ENCODE measurements around the gene NLRP6. TPM values are rescaled to one million over a fixed set of nuclear protein-coding genes. Genes with fewer than 3 reads are reported as not detected.

NLRP6 gene
- polyA plus RNA-seq, 4 donors = 42.2 to 81.5 (median 58.7) TPM

DNA sequence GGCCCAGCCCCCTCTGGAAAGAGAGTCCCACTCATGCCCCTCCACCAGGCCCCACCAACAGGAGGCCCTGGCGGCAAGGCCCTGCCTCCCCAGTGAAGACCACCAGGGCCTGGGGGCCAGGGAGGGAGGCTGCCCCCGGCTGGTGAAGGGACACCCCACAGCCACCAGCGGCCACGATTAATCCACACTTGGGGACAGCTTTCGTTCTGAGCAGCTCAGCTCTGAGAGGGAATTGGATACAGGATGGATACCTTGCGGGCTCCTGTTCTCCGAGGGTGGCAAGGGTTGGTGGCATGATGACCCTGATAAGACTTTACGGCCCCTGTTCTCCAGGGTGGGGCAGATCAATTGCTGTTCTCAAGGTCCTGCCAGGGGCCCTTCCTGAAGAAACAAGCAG lies 6.9 kb upstream of the NLRP6 start:
- Histone ChIP-seq H3K4me3 (ENCODE audit: low read depth in 1 of 3, low read length in 3 of 3) (no peak overlapping the region), H3K27me3 (ENCODE audit: control insufficient read depth in 3 of 3, insufficient read depth in 3 of 3, low read length in 3 of 3) (no peaks in the 10 kb centered on the region), H3K27ac (ENCODE audit: low read depth in 1 of 3, low read length in 2 of 3) (peak overlapping the region; percentile 93 to 96 (median 96)), H3K9me3 (ENCODE audit: control insufficient read depth in 2 of 2, insufficient read depth in 1 of 2, low read depth in 1 of 2, low read length in 1 of 2) (no peaks in the 10 kb centered on the region), H3K36me3 (ENCODE audit: control insufficient read depth in 3 of 3, insufficient read depth in 2 of 3, low read depth in 1 of 3, low read length in 3 of 3) (peaks cover 0 to 2% (median 0%) of the 10 kb centered on the region in 3 donors), H3K4me1 (ENCODE audit: control insufficient read depth in 3 of 3, insufficient read depth in 2 of 3, low read depth in 1 of 3, low read length in 2 of 3) (peaks cover 3 to 29% (median 4%) of the 10 kb centered on the region in 3 donors)
- WGBS, 3 donors = 19 to 54% (median 32%) methylated on average over 8 of the region's 8 CpGs
- peak; percentile 75 to 96 for DNase-seq
- FAIRE-seq = no peak

DNA sequence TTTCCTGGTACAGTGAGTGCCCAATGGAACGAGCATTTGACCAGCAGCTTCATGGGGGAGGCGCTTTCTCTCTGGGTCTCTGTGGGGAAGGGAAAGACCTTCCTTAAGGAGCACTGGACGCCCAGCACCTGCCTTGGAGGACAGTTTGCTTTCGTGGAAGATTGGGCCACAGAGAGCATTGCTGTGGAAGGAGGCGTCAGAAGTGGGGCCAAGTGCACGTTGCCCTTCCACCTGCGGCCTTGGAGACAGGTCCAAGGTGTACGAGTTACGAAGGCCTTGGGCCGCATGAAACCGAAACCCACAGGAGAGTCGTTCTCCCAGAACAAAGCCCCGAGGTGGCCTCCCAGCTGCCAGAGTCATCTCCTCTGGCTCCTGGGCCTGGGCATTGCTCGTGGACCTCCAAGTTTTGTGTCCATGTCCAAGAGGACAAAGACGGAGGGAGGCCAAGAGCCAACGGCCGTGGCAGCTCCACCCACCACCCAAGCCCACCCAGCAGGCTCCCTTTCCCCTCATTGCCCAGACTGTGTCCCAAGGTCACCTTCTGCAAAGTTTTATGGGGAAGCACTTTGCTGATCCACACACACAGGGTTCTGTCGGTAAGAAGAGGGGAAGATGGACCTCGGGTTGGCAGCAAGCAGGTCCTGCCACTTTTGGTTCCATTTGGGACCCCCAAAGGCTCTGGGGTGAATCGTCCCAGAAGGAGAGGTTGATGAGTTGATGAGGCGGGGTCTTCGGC lies 5.8 kb upstream of the NLRP6 start:
- peak; percentile 89 to 97 for DNase-seq
- Histone ChIP-seq H3K4me1 (ENCODE audit: control insufficient read depth in 3 of 3, insufficient read depth in 2 of 3, low read depth in 1 of 3, low read length in 2 of 3) (peaks cover 3 to 32% (median 4%) of the 10 kb centered on the region in 3 donors), H3K27me3 (ENCODE audit: control insufficient read depth in 3 of 3, insufficient read depth in 3 of 3, low read length in 3 of 3) (no peaks in the 10 kb centered on the region), H3K36me3 (ENCODE audit: control insufficient read depth in 3 of 3, insufficient read depth in 2 of 3, low read depth in 1 of 3, low read length in 3 of 3) (peaks cover 0 to 2% (median 0%) of the 10 kb centered on the region in 3 donors), H3K4me3 (ENCODE audit: low read depth in 1 of 3, low read length in 3 of 3) (peak overlapping the region in 1 of 3 donors; percentile 24), H3K9me3 (ENCODE audit: control insufficient read depth in 2 of 2, insufficient read depth in 1 of 2, low read depth in 1 of 2, low read length in 1 of 2) (no peaks in the 10 kb centered on the region), H3K27ac (ENCODE audit: low read depth in 1 of 3, low read length in 2 of 3) (peak overlapping the region; percentile 93 to 96 (median 96))
- 20 to 68% (median 56%) methylated on average over 22 of the region's 22 CpGs for WGBS, 3 donors
- FAIRE-seq = no peak

GRCh38 chr11:272931-273198 lies 5.3 kb upstream of the NLRP6 start:
- Histone ChIP-seq H3K27me3 (ENCODE audit: control insufficient read depth in 3 of 3, insufficient read depth in 3 of 3, low read length in 3 of 3) (no peaks in the 10 kb centered on the region), H3K4me3 (ENCODE audit: low read depth in 1 of 3, low read length in 3 of 3) (no peak overlapping the region), H3K27ac (ENCODE audit: low read depth in 1 of 3, low read length in 2 of 3) (peak overlapping the region; percentile 93 to 96 (median 96)), H3K4me1 (ENCODE audit: control insufficient read depth in 3 of 3, insufficient read depth in 2 of 3, low read depth in 1 of 3, low read length in 2 of 3) (peaks cover 3 to 37% (median 4%) of the 10 kb centered on the region in 3 donors), H3K9me3 (ENCODE audit: control insufficient read depth in 2 of 2, insufficient read depth in 1 of 2, low read depth in 1 of 2, low read length in 1 of 2) (no peaks in the 10 kb centered on the region), H3K36me3 (ENCODE audit: control insufficient read depth in 3 of 3, insufficient read depth in 2 of 3, low read depth in 1 of 3, low read length in 3 of 3) (peaks cover 0 to 2% (median 0%) of the 10 kb centered on the region in 3 donors)
- DNase-seq (no peak), FAIRE-seq (no peak)
- 74 to 83% (median 76%) methylated on average over 6 of the region's 6 CpGs for WGBS, 3 donors

GRCh38 chr11:276219-276618 lies 2.0 kb upstream of the NLRP6 start:
- Histone ChIP-seq H3K9me3 (ENCODE audit: control insufficient read depth in 2 of 2, insufficient read depth in 1 of 2, low read depth in 1 of 2, low read length in 1 of 2) (no peaks in the 10 kb centered on the region), H3K36me3 (ENCODE audit: control insufficient read depth in 3 of 3, insufficient read depth in 2 of 3, low read depth in 1 of 3, low read length in 3 of 3) (peaks cover 0 to 10% (median 5%) of the 10 kb centered on the region in 3 donors), H3K27me3 (ENCODE audit: control insufficient read depth in 3 of 3, insufficient read depth in 3 of 3, low read length in 3 of 3) (peaks cover 0 to 9% (median 2%) of the 10 kb centered on the region in 3 donors), H3K27ac (ENCODE audit: low read depth in 1 of 3, low read length in 2 of 3) (peak overlapping the region in 1 of 3 donors; percentile 96), H3K4me3 (ENCODE audit: low read depth in 1 of 3, low read length in 3 of 3) (no peak overlapping the region), H3K4me1 (ENCODE audit: control insufficient read depth in 3 of 3, insufficient read depth in 2 of 3, low read depth in 1 of 3, low read length in 2 of 3) (peaks cover 0 to 37% (median 0%) of the 10 kb centered on the region in 3 donors)
- DNase-seq (peak in 1 of 2 donors; percentile 1), FAIRE-seq (no peak)

DNA sequence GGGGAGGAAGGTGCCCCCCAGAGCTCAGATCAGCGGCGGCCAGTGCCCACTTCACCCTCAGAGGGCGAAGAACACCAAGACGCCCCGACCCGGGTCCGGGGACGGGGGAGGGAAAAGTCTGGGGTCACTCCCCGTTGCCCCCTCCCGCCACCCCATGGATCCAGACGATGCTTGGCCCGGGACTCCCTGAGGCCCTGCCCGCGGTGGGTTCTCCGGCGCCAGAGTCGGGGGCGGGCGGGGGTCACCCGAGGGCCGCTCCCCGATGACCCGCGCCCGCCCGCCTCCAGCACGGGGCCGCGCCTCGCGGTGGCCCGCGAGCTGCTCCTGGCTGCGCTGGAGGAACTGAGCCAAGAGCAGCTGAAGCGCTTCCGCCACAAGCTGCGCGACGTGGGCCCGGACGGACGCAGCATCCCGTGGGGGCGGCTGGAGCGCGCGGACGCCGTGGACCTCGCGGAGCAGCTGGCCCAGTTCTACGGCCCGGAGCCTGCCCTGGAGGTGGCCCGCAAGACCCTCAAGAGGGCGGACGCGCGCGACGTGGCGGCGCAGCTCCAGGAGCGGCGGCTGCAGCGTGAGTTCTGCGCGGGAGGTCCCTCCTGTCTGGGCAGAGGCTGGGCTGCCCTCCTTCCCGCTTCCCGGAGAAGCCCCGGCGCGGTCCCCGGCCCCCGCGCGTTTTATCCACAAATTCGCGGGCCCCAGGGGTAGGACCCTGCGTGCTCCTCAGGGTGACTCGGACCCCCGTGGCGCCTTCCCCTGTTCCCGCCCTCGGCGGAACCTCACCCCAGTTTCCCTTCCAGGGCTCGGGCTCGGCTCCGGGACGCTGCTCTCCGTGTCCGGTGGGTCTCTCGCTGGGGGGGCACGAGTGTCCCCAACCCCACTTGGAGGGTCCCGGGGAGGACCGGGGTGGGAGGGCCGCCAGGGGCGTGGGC lies 1.1 kb downstream of the NLRP6 start:
- WGBS, 3 donors = 3 to 12% (median 8%) methylated on average over 62 to 97 of the region's 97 CpGs
- Histone ChIP-seq H3K27me3 (ENCODE audit: control insufficient read depth in 3 of 3, insufficient read depth in 3 of 3, low read length in 3 of 3) (peaks cover 0 to 25% (median 14%) of the 10 kb centered on the region in 3 donors), H3K9me3 (ENCODE audit: control insufficient read depth in 2 of 2, insufficient read depth in 1 of 2, low read depth in 1 of 2, low read length in 1 of 2) (no peaks in the 10 kb centered on the region), H3K36me3 (ENCODE audit: control insufficient read depth in 3 of 3, insufficient read depth in 2 of 3, low read depth in 1 of 3, low read length in 3 of 3) (peaks cover 0 to 39% (median 19%) of the 10 kb centered on the region in 3 donors), H3K4me1 (ENCODE audit: control insufficient read depth in 3 of 3, insufficient read depth in 2 of 3, low read depth in 1 of 3, low read length in 2 of 3) (peaks cover 0 to 37% (median 1%) of the 10 kb centered on the region in 3 donors), H3K27ac (ENCODE audit: low read depth in 1 of 3, low read length in 2 of 3) (peak overlapping the region; percentile 94 to 97 (median 96)), H3K4me3 (ENCODE audit: low read depth in 1 of 3, low read length in 3 of 3) (peak overlapping the region; percentile 28 to 91 (median 64))
- DNase-seq (peak; percentile 29 to 62), FAIRE-seq (no peak)

DNA sequence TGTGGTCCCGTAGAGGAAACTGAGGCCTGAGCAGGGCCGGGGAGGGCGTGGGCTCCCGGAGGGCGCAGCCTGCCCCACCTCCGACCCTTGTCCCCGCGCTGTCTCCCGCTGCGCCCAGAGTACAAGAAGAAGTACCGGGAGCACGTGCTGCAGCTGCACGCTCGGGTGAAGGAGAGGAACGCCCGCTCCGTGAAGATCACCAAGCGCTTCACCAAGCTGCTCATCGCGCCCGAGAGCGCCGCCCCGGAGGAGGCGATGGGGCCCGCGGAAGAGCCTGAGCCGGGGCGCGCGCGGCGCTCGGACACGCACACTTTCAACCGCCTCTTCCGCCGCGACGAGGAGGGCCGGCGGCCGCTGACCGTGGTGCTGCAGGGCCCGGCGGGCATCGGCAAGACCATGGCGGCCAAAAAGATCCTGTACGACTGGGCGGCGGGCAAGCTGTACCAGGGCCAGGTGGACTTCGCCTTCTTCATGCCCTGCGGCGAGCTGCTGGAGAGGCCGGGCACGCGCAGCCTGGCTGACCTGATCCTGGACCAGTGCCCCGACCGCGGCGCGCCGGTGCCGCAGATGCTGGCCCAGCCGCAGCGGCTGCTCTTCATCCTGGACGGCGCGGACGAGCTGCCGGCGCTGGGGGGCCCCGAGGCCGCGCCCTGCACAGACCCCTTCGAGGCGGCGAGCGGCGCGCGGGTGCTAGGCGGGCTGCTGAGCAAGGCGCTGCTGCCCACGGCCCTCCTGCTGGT lies 1.9 kb downstream of the NLRP6 start:
- peaks cover 0 to 37% (median 1%) of the 10 kb centered on the region in 3 donors for H3K4me1 ChIP-seq (ENCODE audit: control insufficient read depth in 3 of 3, insufficient read depth in 2 of 3, low read depth in 1 of 3, low read length in 2 of 3)
- peak overlapping the region; percentile 28 to 91 (median 64) for H3K4me3 ChIP-seq (ENCODE audit: low read depth in 1 of 3, low read length in 3 of 3)
- WGBS, 3 donors = 0 to 3% (median 1%) methylated on average over 37 to 85 of the region's 85 CpGs
- no peaks in the 10 kb centered on the region for H3K9me3 ChIP-seq (ENCODE audit: control insufficient read depth in 2 of 2, insufficient read depth in 1 of 2, low read depth in 1 of 2, low read length in 1 of 2)
- FAIRE-seq = no peak
- DNase-seq = peak; percentile 88
- peaks cover 3 to 46% (median 19%) of the 10 kb centered on the region in 3 donors for H3K36me3 ChIP-seq (ENCODE audit: control insufficient read depth in 3 of 3, insufficient read depth in 2 of 3, low read depth in 1 of 3, low read length in 3 of 3)
- peak overlapping the region; percentile 94 to 97 (median 96) for H3K27ac ChIP-seq (ENCODE audit: low read depth in 1 of 3, low read length in 2 of 3)
- H3K27me3 ChIP-seq (ENCODE audit: control insufficient read depth in 3 of 3, insufficient read depth in 3 of 3, low read length in 3 of 3) = peaks cover 0 to 25% (median 14%) of the 10 kb centered on the region in 3 donors

- 2 to 7% (median 5%) methylated on average over 69 to 79 of the region's 79 CpGs for WGBS, 3 donors
- DNase-seq (peak; percentile 36 to 64), FAIRE-seq (no peak)
- Histone ChIP-seq H3K36me3 (ENCODE audit: control insufficient read depth in 3 of 3, insufficient read depth in 2 of 3, low read depth in 1 of 3, low read length in 3 of 3) (peaks cover 3 to 53% (median 23%) of the 10 kb centered on the region in 3 donors), H3K27me3 (ENCODE audit: control insufficient read depth in 3 of 3, insufficient read depth in 3 of 3, low read length in 3 of 3) (peaks cover 0 to 25% (median 14%) of the 10 kb centered on the region in 3 donors), H3K9me3 (ENCODE audit: control insufficient read depth in 2 of 2, insufficient read depth in 1 of 2, low read depth in 1 of 2, low read length in 1 of 2) (no peaks in the 10 kb centered on the region), H3K4me3 (ENCODE audit: low read depth in 1 of 3, low read length in 3 of 3) (peak overlapping the region; percentile 27 to 91 (median 51)), H3K27ac (ENCODE audit: low read depth in 1 of 3, low read length in 2 of 3) (peak overlapping the region; percentile 17 to 97 (median 94)), H3K4me1 (ENCODE audit: control insufficient read depth in 3 of 3, insufficient read depth in 2 of 3, low read depth in 1 of 3, low read length in 2 of 3) (peaks cover 0 to 37% (median 1%) of the 10 kb centered on the region in 3 donors)
Observed at GRCh38 chr11:280706-281485, 2.7 kb downstream of the NLRP6 start.

Measured in small intestine (tissue), 7 donors.